SK-N-SH (cell line): ENCODE measurements around the gene ATF4. TPM values are rescaled to one million over a fixed set of nuclear protein-coding genes. Genes with fewer than 3 reads are reported as not detected.

ENCODE experiments used
- CTCF ChIA-PET: fragments of 300-600, 350-600 bp; formaldehyde crosslinking; extraction: SDS; loops from one replicate; lab custom pipeline; 2021; lab: Yijun Ruan, JAX
- POLR2A ChIA-PET: fragments of 350-600 bp; sonication (Branson Sonifier 250); formaldehyde crosslinking; extraction: SDS; loops from one replicate; lab custom pipeline; 2020; ENCODE audit warnings: antibody characterized with exemption, inconsistent platforms; lab: Yijun Ruan, JAX
- DNase-seq: peaks from one replicate; pipeline ENCODE4 v3.0.0; 2012
- H2AFZ ChIP-seq: fragments of 200-600 bp; sonication (generic); 2 replicates; pipeline ENCODE4 v1.8.1; 2016; ENCODE audit warnings: antibody characterized with exemption, mild to moderate bottlenecking, low read depth
- H3F3A ChIP-seq: fragments of 200-600 bp; sonication (generic); replicated peaks from 2 replicates; pipeline ENCODE3; 2016; ENCODE audit warnings: antibody characterized with exemption, mild to moderate bottlenecking; ENCODE audit not compliant: insufficient read depth
- H3K27ac ChIP-seq, 2 experiments: fragments of 200-500 bp in 1 of 2; fragments of 200-600 bp in 1 of 2; sonication (Bioruptor generic) in 1 of 2; sonication (generic), shearing (Covaris generic) in 1 of 2; 2 replicates each; pipeline versions ENCODE4 v1.5.1 to v1.6.1; 2014 to 2016; ENCODE audit warnings: low read depth in 2 of 2, inconsistent platforms in 1 of 2, low read length in 1 of 2, mild to moderate bottlenecking in 1 of 2, mixed read lengths in 1 of 2
- H3K27me3 ChIP-seq: fragments of 200-600 bp; sonication (generic), shearing (Covaris generic); 2 replicates; pipeline ENCODE4 v1.6.1; 2016; ENCODE audit warnings: mixed run types; ENCODE audit not compliant: insufficient read depth
- H3K36me3 ChIP-seq, 2 experiments: fragments of 200-500 bp in 1 of 2; fragments of 200-600 bp in 1 of 2; sonication (Bioruptor generic) in 1 of 2; sonication (generic) in 1 of 2; replicated peaks in 1 of 2; 2 replicates each; pipeline versions ENCODE3 to v1.5.1; 2014 to 2016; ENCODE audit warnings: low read length in 1 of 2, mild to moderate bottlenecking in 1 of 2; ENCODE audit not compliant: insufficient read depth in 2 of 2, control insufficient read depth in 1 of 2
- H3K4me1 ChIP-seq, 2 experiments: fragments of 200-500 bp in 1 of 2; fragments of 200-600 bp in 1 of 2; sonication (Bioruptor generic) in 1 of 2; sonication (generic), shearing (Covaris generic) in 1 of 2; 2 replicates each; pipeline versions ENCODE4 v1.5.1 to v1.6.1; 2014 to 2016; ENCODE audit warnings: low read depth in 1 of 2, low read length in 1 of 2, mixed run types in 1 of 2; ENCODE audit not compliant: insufficient read depth in 2 of 2, control insufficient read depth in 1 of 2
- H3K4me2 ChIP-seq: fragments of 200-600 bp; sonication (generic), shearing (Covaris generic); 2 replicates; pipeline ENCODE4 v1.6.1; 2017; ENCODE audit warnings: mixed run types
- H3K4me3 ChIP-seq, 2 experiments: fragments of 200-500 bp in 1 of 2; fragments of 200-600 bp in 1 of 2; sonication (Bioruptor generic) in 1 of 2; sonication (generic), shearing (Covaris generic) in 1 of 2; 2 replicates each; pipeline versions ENCODE4 v1.5.1 to v1.8.1; 2014 to 2016; ENCODE audit warnings: low read depth in 2 of 2, inconsistent platforms in 1 of 2, low read length in 1 of 2, mild to moderate bottlenecking in 1 of 2, mixed read lengths in 1 of 2, moderate library complexity in 1 of 2
- H3K79me2 ChIP-seq: fragments of 200-600 bp; sonication (generic); 2 replicates; pipeline ENCODE4 v1.8.1; 2017; ENCODE audit warnings: mild to moderate bottlenecking; ENCODE audit not compliant: insufficient read depth
- H3K9ac ChIP-seq: fragments of 200-600 bp; sonication (generic); 2 replicates; pipeline ENCODE4 v1.6.1; 2017; ENCODE audit warnings: mixed run types
- H3K9me2 ChIP-seq: fragments of 200-600 bp; sonication (generic); 2 replicates; pipeline ENCODE4 v1.6.1; 2017; ENCODE audit warnings: mixed run types
- H3K9me3 ChIP-seq: fragments of 200-600 bp; sonication (generic); 2 replicates; pipeline ENCODE4 v1.6.1; 2017; ENCODE audit warnings: mixed run types, mild to moderate bottlenecking, moderate library complexity
- H4K20me1 ChIP-seq: fragments of 200-600 bp; sonication (generic); 2 replicates; pipeline ENCODE4 v1.6.1; 2017; ENCODE audit warnings: mild to moderate bottlenecking, mixed run types; ENCODE audit not compliant: insufficient read depth
- CHD2 ChIP-seq: fragments of 150-350 bp; IDR thresholded peaks from 2 replicates; pipeline ENCODE4 v1.6.1; 2018; ENCODE audit warnings: low read length; ENCODE audit not compliant: partially characterized antibody
- EP300 ChIP-seq, 2 experiments: IDR thresholded peaks; 2 replicates each; pipeline versions ENCODE4 v1.4.0 to v1.6.1; 2012; ENCODE audit warnings: borderline replicate concordance in 1 of 2, low read depth in 1 of 2, low read length in 1 of 2
- EZH2phosphoT487 ChIP-seq: fragments of 200-600 bp; sonication (generic); IDR thresholded peaks from 2 replicates; pipeline ENCODE4 v1.6.1; 2017; ENCODE audit warnings: low read depth, mixed run types, mild to moderate bottlenecking, antibody characterized with exemption, moderate library complexity, borderline replicate concordance
- FOXJ3 ChIP-seq: sonication (generic); formaldehyde crosslinking; IDR thresholded peaks from 2 replicates; pipeline ENCODE4 v1.5.1; 2020; ENCODE audit warnings: mild to moderate bottlenecking, missing genetic modification reagents
- FOXM1 ChIP-seq: IDR thresholded peaks from 2 replicates; pipeline ENCODE4 v1.4.0; 2012; ENCODE audit warnings: low read depth, mild to moderate bottlenecking
- GABPA ChIP-seq: IDR thresholded peaks from 2 replicates; pipeline ENCODE4 v1.4.0; 2012; ENCODE audit warnings: low read depth, mild to moderate bottlenecking
- GATA2 ChIP-seq: sonication (generic); formaldehyde crosslinking; IDR thresholded peaks from 2 replicates; pipeline ENCODE4 v1.5.0; 2020; ENCODE audit warnings: mild to moderate bottlenecking, missing genetic modification reagents
- MEF2A ChIP-seq: IDR thresholded peaks from 2 replicates; pipeline ENCODE4 v1.4.0; 2012; ENCODE audit warnings: low read depth, borderline replicate concordance
- NRF1 ChIP-seq: IDR thresholded peaks from 2 replicates; pipeline ENCODE4 v1.6.1; 2012; ENCODE audit warnings: low read depth, mild to moderate bottlenecking, low read length
- PBX3 ChIP-seq: IDR thresholded peaks from 2 replicates; pipeline ENCODE4; 2012
- POLR2AphosphoS5 ChIP-seq: IDR thresholded peaks from 2 replicates; pipeline ENCODE4 v1.6.1; 2012; ENCODE audit warnings: low read depth, low read length
- RAD21 ChIP-seq: IDR thresholded peaks from 2 replicates; pipeline ENCODE4 v1.6.1; 2012; ENCODE audit warnings: mild to moderate bottlenecking, low read length
- RCOR1 ChIP-seq: fragments of 150-350 bp; IDR thresholded peaks from 2 replicates; pipeline ENCODE4 v1.6.1; 2017; ENCODE audit warnings: antibody characterized with exemption, low read length
- RFX5 ChIP-seq: IDR thresholded peaks from 2 replicates; pipeline ENCODE4 v1.6.1; 2012; ENCODE audit warnings: mild to moderate bottlenecking, improper control_type of control experiment, low read length
- RXRA ChIP-seq: IDR thresholded peaks from 2 replicates; pipeline ENCODE4 v1.4.0; 2012; ENCODE audit warnings: low read depth, mild to moderate bottlenecking, borderline replicate concordance
- SMC3 ChIP-seq: IDR thresholded peaks from 2 replicates; pipeline ENCODE4 v1.6.1; 2012; ENCODE audit warnings: low read depth, low read length, improper control_type of control experiment
- TAF1 ChIP-seq: IDR thresholded peaks from 2 replicates; pipeline ENCODE4 v1.6.1; 2012; ENCODE audit warnings: low read depth, mild to moderate bottlenecking, low read length, moderate library complexity, borderline replicate concordance
- YY1 ChIP-seq: IDR thresholded peaks from 2 replicates; pipeline ENCODE4 v1.4.0; 2012; ENCODE audit warnings: low read depth, mild to moderate bottlenecking
- WGBS: methylation state at CpG from one replicate; pipeline ENCODE4 v1.1.6; 2017; ENCODE audit warnings: low lambda C conversion rate; 5-methylcytosine and 5-hydroxymethylcytosine counted together
- polyA plus RNA-seq, 3 experiments: library from polyadenylated mRNA; depleted of rRNA; stranded (reverse); fragments of >200 nt; gene quantifications; 2 replicates each; pipeline ENCODE4 v1.2.3, GENCODE V29; 2012
- TF ChIP-seq, protein P1 (sequence below): fragments of 150-350 bp; IDR thresholded peaks from 2 replicates; pipeline ENCODE4 v1.6.1; 2017; ENCODE audit warnings: antibody characterized with exemption, low read length, low read depth, borderline replicate concordance
- TF ChIP-seq, protein P2 (sequence below): IDR thresholded peaks from 2 replicates; pipeline ENCODE4 v1.4.0; 2012; ENCODE audit warnings: low read depth, borderline replicate concordance
- TF ChIP-seq, protein P3 (sequence below): IDR thresholded peaks from 2 replicates; pipeline ENCODE4 v1.6.1; 2012; ENCODE audit warnings: mild to moderate bottlenecking, low read depth, low read length, moderate library complexity

ATF4 gene
- polyA plus RNA-seq, 1 of the 3 experiments (the other 2 are of a cell fraction) = 375 TPM

DNA sequence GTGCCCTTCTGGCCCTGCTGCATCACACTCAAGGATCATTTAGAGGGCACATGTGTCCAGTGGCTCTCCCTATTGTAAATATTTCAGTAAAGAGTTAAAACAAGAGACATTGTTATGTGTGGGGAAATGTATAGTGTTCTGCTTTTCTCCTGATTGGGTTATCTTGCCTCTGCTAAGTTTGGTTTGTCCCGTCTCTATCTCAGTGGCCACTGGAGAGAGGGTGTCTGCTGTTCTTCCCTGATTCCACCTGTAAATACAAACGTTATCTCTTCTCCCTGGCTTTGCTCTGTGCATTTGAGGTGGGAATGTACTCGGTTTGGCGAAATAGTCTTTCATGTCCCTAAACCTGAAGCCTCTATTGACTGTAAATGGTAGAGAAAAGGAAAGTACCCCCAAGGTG, 12.0 kb upstream of the ATF4 start (continued):
- TF ChIP-seq, protein P1, sequence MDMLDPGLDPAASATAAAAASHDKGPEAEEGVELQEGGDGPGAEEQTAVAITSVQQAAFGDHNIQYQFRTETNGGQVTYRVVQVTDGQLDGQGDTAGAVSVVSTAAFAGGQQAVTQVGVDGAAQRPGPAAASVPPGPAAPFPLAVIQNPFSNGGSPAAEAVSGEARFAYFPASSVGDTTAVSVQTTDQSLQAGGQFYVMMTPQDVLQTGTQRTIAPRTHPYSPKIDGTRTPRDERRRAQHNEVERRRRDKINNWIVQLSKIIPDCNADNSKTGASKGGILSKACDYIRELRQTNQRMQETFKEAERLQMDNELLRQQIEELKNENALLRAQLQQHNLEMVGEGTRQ = no peak
- TF ChIP-seq RAD21 = no peak
- TF ChIP-seq EP300 (IDR thresholded peaks at IDR 0.05; ENCODE audit: borderline replicate concordance in 1 of 2, low read depth in 1 of 2, low read length in 1 of 2) = no peak
- TF ChIP-seq MEF2A = no peak
- no peak for TF ChIP-seq SMC3
- no peak for TF ChIP-seq GABPA
- TF ChIP-seq NRF1 = no peak
- TF ChIP-seq CHD2 = no peak

GRCh38 chr22:39510529-39511149, 9.7 kb upstream of the ATF4 start:
- ChIA-PET CTCF (interaction anchor here (1.0 to 1.5 kb wide), 2 partner anchors 8 to 17 kb away, joined by 3 read pairs; no protein-coding TSS in a partner anchor), POLR2A (interaction anchor here (1.5 kb wide), 1 partner anchor 9 kb away, joined by 3 read pairs; the partner anchor contains the start of gene ATF4)

GRCh38 chr22:39511226-39511625, 9.1 kb upstream of the ATF4 start:
- H3K4me2 ChIP-seq = no peak overlapping the region
- H3K4me3 ChIP-seq = no peak overlapping the region
- H3K27me3 ChIP-seq = no peaks in the 10 kb centered on the region
- no peaks in the 10 kb centered on the region for H3K4me1 ChIP-seq
- H3K79me2 ChIP-seq = peaks cover 11% of the 10 kb centered on the region; the same call in 1 of the 2 replicates
- no peaks in the 10 kb centered on the region for H4K20me1 ChIP-seq
- H3F3A ChIP-seq = no peaks in the 10 kb centered on the region
- WGBS = 97% methylated on average over 5 of the region's 13 CpGs
- no peaks in the 10 kb centered on the region for H3K9me2 ChIP-seq
- no peak overlapping the region for H2AFZ ChIP-seq
- peaks cover 0 to 54% of the 10 kb centered on the region in 2 experiments for H3K36me3 ChIP-seq
- H3K9ac ChIP-seq = no peak overlapping the region
- H3K9me3 ChIP-seq = no peaks in the 10 kb centered on the region
- no peak for DNase-seq
- ChIA-PET POLR2A (no interaction called here), CTCF (interaction anchor here (1.5 kb wide), 1 partner anchor 18 kb away, joined by 3 read pairs; no protein-coding TSS in a partner anchor)
- no peak overlapping the region for H3K27ac ChIP-seq
- TF ChIP-seq, protein P2, sequence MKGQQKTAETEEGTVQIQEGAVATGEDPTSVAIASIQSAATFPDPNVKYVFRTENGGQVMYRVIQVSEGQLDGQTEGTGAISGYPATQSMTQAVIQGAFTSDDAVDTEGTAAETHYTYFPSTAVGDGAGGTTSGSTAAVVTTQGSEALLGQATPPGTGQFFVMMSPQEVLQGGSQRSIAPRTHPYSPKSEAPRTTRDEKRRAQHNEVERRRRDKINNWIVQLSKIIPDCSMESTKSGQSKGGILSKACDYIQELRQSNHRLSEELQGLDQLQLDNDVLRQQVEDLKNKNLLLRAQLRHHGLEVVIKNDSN = no peak
- no peak for TF ChIP-seq RCOR1
- TF ChIP-seq POLR2AphosphoS5 = no peak
- TF ChIP-seq GATA2 (CRISPR knock-in tag) = no peak
- TF ChIP-seq RXRA = no peak
- no peak for TF ChIP-seq EP300 (IDR thresholded peaks at IDR 0.05; ENCODE audit: borderline replicate concordance in 1 of 2, low read depth in 1 of 2, low read length in 1 of 2)
- TF ChIP-seq, protein P3, sequence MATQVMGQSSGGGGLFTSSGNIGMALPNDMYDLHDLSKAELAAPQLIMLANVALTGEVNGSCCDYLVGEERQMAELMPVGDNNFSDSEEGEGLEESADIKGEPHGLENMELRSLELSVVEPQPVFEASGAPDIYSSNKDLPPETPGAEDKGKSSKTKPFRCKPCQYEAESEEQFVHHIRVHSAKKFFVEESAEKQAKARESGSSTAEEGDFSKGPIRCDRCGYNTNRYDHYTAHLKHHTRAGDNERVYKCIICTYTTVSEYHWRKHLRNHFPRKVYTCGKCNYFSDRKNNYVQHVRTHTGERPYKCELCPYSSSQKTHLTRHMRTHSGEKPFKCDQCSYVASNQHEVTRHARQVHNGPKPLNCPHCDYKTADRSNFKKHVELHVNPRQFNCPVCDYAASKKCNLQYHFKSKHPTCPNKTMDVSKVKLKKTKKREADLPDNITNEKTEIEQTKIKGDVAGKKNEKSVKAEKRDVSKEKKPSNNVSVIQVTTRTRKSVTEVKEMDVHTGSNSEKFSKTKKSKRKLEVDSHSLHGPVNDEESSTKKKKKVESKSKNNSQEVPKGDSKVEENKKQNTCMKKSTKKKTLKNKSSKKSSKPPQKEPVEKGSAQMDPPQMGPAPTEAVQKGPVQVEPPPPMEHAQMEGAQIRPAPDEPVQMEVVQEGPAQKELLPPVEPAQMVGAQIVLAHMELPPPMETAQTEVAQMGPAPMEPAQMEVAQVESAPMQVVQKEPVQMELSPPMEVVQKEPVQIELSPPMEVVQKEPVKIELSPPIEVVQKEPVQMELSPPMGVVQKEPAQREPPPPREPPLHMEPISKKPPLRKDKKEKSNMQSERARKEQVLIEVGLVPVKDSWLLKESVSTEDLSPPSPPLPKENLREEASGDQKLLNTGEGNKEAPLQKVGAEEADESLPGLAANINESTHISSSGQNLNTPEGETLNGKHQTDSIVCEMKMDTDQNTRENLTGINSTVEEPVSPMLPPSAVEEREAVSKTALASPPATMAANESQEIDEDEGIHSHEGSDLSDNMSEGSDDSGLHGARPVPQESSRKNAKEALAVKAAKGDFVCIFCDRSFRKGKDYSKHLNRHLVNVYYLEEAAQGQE = no peak
- TF ChIP-seq YY1 = no peak
- no peak for TF ChIP-seq EZH2phosphoT487
- no peak for TF ChIP-seq FOXJ3 (CRISPR knock-in tag)
- no peak for TF ChIP-seq PBX3
- no peak for TF ChIP-seq RFX5

More at GRCh38 chr22:39510529-39511149, 9.7 kb upstream of the ATF4 start:
- Histone ChIP-seq H3K9ac (no peak overlapping the region), H3K27me3 (no peaks in the 10 kb centered on the region), H3K9me3 (no peaks in the 10 kb centered on the region), H3K4me2 (no peak overlapping the region), H3K36me3 (peaks cover 0 to 53% of the 10 kb centered on the region in 2 experiments), H3K4me3 (no peak overlapping the region), H3K9me2 (no peaks in the 10 kb centered on the region), H4K20me1 (no peaks in the 10 kb centered on the region), H3F3A (no peaks in the 10 kb centered on the region), H2AFZ (no peak overlapping the region), H3K27ac (no peak overlapping the region), H3K4me1 (no peaks in the 10 kb centered on the region), H3K79me2 (peaks cover 11% of the 10 kb centered on the region; the same call in 1 of the 2 replicates)
- no peak for TF ChIP-seq TAF1
- no peak for TF ChIP-seq FOXM1
- no peak for TF ChIP-seq SMC3
- WGBS = 94% methylated on average over 4 of the region's 4 CpGs
- no peak for DNase-seq
